AG08396 (cell line): ENCODE measurements around the gene RAC3.

Experiments
- DNase-seq: peaks from one replicate; pipeline ENCODE4 v3.0.0; 2012; ENCODE audit warnings: low spot score, mixed read lengths

RAC3 gene

GRCh38 chr17:82031303-82031884, at the start of gene RAC3:
RAC3 (plus strand) TSS chr17:82031678; CDS start chr17:82031762, 84 bp downstream.
- peak; percentile 79 for DNase-seq

DNA sequence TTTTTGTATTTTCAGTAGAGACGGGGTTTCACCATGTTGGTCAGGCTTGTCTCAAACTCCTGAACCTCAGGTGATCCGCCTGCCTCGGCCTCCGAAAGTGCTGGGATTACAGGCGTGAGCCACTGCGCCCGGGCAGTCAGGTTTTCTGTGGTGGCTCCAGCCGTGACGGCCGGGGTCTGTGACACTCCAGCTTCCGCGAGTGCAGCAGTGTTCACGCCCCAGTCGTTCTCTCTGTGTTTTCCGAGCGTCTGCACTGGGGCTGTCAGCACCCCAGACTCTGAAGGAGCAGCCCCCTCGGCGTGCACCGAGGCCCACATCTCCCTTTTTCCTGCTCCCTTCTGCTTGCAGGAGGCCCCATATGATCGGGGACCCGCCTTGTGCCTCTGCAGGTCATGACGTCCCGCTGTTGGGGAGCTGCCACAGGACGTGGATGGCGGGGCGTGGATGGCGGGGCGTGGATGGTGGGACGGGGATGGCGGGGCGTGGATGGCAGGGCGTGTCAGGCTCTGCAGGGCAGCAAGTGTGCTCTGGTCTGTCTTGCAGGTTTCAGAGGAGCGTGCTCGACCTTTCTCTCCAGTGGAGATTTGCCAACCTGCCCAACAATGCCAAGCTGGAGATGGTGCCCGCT, 48.4 kb upstream of the RAC3 start:
- DNase-seq: no peak

DNA sequence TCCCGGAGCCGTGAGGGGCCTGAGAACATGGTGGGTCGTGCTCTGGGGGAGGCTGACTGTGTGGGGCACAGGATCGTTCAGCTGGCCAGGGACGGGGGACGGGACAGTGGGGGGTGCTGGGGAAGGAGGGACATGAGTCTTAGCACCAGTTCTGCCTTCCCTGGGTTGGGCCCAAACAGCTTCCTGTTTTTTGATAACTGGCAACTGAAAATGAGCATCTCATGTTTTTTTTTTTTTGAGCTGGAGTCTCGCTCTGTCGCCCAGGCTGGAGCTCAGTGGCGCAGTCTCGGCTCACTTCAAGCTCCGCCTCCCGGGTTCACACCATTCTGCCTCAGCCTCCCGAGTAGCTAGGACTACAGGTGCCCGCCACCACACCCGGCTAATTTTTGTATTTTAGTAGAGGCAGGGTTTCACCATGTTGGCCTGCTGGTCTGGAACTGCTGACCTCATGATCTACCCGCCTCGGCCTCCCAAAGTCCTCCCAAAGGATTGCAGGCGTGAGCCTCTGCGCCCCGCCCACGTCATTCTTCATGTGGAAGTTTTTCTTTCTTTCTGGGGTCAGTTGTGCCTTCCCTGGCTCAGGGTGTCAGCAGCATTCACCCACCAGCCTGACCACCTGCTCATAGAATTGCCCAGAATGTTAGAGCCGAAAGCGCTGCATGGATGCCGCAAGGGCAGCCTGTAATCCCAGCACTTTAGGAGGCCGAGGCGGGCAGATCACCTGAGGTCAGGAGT, 47.7 kb upstream of the RAC3 start:
- no peak for DNase-seq

DNA sequence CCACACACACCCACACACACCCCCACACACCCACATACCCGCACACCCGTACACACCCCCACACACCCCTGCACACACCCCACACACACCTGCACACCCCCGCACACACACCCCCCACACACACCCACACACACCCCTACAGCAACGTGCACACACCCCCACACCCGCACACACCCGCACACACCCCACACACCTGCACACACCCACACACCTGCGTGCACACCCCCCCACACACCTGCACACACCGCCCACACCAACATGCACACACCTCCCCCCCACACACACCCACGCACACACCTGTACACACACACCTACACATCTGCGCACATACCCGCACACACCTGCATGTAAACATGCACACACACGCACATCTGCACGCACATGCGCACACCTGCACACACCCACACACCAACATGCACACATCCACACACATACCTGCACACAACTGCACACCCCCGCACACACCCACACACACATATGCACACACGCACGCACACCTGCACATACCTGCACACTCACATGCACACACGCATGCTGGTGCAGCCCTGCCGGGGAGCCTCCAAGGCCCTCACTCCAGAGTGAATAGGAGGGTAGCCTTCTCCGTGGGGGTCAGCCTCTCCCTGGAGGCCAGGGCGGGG, 46.6 kb upstream of the RAC3 start:
- DNase-seq: no peak

- no peak for DNase-seq
These were observed 44.9 kb upstream of the RAC3 start for GRCh38 chr17:81986606-81987005.

DNA sequence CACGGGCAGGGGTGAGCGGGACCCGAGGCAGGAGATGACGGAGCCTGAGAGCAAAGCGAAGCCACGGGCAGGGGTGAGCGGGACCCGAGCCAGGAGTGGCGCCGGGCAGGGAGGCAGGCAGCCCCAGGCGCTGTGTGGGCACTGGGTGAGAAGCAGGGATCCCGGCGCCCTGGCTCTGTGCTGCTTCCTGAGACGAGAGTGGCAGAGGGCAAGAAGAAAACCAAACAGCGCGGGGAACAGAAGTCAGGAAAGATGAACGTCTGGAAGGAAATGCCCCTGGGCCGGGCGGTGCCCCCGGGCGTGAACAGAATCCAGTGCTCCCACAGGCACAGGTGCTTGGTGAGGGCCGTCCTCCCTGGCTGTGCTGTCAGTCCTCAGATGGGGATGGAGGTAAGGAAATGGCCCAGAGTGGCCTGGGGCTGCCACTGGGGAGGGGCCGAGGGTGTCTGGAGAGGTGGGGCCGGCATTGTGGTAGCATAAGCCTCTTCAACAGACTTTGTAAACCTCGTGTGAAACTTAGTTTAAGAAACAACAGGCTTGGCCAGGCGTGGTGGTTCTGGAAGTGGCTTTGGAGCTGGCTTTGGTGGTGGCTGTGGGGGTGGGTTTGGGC, 44.2 kb upstream of the RAC3 start:
- no peak for DNase-seq

DNA sequence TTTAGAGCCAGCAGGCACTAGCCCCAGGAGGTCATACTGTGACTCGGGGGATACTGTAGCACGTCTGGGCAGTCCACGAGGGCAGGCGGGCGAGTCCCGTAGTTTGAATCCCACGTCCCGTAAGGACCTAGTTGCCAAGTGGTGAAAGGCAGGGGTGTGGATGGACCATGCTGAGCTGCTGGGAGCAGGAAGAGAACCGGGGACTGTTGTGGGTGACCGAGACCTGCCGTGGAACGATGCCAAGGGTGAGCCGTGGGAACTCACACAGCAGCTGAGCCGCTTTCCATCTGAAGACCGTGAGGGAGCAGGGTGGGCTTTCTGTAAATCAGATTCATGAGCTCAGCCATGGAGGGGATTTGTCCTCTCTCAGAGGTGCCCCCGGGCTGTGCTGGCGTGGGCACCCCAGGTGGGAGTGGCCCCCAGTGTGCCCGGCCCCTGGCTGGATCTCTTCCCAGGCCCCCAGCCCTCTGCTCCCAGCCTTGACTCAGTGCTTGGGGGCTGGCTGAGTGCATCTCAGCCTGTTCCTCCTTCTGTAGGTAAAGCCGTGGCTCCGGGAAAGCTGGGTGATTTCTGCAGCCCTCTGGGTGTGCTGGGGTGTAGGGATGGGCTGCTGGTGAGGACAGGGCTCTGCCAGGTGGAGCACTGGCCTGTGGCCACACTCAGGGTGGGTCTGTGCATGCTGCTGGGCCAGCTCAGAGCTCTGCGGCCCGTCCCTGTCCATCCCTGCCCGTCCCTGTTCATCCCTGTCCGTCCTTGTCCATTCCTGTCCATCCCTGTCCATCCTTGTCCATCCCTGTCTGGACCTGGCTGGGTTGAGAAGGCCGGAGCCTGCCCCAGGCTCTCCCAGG, 40.4 kb upstream of the RAC3 start:
- no peak for DNase-seq

DNA sequence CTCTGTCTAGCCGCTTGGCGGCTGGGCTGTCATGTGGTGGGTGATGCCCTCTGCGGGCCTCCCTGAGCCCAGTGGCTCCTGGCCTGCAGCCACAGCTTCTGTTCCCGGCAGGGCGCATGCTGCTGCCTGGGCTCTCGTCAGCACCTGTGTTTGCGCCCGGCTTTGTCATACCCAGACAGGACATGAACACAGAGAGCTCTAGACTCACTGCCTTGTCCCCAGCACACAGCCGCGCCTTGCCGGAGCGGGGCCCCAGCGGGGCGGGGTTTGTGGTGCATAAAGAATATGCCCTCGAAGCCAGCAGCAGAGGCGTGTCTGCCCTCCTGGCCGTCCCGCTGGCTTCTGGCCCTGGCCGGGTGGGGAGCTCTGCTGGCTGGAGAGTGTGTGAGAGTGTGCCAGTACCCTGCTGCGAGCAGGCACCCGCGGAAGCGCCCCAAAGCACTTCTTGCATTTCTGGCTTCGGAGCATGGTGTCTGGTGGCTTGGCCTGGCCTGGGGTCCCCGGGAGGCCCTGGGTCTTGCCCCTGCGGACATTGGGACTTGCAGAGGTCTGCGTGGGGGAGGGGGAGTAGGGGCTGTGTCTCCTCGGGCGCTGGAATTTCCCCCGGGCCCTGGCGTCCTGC, 39.7 kb upstream of the RAC3 start:
- DNase-seq: peak; percentile 85

GRCh38 chr17:81992306-81993102, 39.0 kb upstream of the RAC3 start:
- DNase-seq: no peak

GRCh38 chr17:81993729-81994592, 37.5 kb upstream of the RAC3 start:
- DNase-seq: no peak

DNA sequence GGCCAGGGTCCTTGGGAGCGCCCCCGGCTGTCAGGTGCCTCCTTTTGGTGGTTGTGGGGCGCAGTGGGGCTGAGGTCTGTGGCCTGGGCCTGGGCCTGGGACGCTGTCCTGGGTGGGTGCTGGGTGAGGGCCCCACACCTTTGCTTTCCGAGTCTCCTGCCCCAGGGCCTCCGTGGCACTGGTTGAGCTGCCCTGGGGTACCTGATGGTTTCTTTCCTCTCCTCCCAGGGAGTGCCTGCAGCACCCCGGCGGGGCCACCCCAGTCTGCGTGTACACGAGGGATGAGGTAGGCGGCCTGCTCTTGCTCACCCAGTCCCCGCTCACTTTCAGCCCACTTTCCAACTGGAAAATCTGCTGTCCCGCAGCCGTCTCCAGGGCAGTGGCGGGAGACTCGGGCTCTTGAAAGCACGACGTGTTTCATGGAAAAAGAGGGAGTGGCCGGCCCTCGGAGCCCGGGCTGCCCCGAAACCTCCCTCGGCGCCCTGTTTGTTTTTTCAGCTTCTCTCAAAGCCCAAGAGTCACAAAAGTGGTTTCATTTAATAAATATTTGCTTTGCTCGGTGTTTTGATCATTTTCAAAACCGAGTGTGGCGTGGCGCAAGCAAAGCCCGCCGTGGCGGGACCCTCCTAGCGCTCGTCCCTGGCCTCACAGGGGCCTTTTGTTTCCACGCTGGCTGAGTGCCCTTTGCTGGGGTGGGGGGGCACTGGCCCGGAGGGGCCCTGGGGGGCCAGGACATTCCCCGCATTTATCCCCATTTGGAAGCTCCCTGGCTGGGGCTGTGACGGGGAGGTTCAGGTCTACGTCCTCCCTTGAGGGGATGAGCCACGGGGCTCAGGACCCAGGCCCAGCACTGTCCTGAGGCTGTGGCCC, 36.6 kb upstream of the RAC3 start:
- DNase-seq: no peak

DNA sequence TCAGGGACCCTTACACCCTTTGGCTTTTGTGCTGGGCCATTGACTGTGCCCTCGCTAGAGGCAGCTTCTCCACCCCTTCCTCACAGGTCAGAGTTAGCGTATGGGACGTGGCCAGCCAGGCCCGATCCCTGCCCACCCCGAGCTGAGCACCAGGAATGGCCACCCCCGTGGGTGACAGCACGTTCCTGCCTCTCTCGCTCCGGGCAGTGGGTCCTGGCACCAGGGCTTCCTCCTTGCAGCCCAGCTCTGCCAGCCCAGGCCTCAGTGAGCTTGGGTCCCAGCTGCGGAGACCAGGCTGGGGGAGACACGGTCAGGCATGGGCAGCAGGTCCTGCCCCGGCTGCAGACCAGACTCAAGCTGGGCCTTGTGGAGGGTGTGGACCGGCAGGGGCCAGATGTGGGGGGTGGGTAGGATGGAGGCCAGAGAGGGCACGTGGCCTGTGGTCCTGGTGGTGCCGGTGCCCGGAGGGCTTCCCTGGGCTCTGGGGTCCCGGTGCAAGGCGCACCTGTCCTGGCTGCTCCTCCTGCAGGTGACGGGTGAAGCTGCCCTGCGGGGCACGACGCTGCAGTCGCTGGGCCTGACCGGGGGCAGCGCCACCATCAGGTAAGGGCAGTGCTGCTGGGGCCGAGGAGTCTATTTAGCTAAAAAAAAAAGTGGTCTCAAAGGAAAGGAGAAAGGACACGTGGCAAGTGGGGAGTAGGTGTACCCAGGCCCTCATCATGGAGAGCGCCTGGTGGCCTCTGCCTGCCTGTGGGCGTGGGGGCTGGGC, 35.8 kb upstream of the RAC3 start:
- DNase-seq: no peak

DNA sequence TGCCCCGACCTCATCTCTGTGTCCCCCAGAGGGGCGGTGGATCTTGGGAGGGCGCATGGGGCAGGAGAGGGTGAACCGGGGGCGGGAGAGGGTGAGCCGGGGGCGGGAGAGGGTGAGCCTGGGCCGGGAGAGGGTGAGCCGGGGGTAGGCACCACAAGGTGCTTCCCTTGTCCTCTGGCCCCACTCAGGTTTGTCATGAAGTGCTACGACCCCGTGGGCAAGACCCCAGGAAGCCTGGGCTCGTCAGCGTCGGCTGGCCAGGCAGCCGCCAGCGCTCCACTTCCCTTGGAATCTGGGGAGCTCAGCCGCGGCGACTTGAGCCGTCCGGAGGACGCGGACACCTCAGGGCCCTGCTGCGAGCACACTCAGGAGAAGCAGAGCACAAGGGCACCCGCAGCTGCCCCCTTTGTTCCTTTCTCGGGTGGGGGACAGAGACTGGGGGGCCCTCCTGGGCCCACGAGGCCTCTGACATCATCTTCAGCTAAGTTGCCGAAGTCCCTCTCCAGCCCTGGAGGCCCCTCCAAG, 35.2 kb upstream of the RAC3 start:
- no peak for DNase-seq

- DNase-seq: no peak
These were observed 34.6 kb upstream of the RAC3 start for GRCh38 chr17:81996757-81997441.

DNA sequence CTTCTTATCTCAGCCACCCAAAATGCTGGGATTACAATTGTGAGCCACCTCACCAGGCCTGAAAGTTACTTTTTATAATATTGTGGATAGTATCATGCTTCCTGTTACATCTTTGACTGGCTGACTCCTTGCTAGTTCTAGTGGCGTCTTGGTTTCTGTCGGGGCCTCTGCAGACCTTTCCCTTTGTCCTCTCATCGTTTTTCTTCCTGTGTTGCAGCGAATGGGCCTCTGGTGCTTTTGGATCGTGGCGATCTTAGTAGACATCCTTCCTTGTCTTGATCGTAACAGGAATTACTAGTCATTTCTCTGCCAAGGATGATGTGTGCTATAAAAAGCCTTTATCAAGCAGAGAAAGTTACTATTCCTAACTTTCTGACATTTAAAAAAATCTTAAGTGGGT, 33.3 kb upstream of the RAC3 start:
- no peak for DNase-seq

- DNase-seq: no peak
These were observed 32.6 kb upstream of the RAC3 start for GRCh38 chr17:81998691-81999438.
